Measurements from ENCODE around the gene FCAMR. TPM values are rescaled to one million over a fixed set of nuclear protein-coding genes. Genes with fewer than 3 reads are reported as not detected.

The FCAMR gene
- total and polyA plus RNA-seq, 2 donors (not counting 1 experiment from before 2014, with no cell fraction given) = not detected

DNA sequence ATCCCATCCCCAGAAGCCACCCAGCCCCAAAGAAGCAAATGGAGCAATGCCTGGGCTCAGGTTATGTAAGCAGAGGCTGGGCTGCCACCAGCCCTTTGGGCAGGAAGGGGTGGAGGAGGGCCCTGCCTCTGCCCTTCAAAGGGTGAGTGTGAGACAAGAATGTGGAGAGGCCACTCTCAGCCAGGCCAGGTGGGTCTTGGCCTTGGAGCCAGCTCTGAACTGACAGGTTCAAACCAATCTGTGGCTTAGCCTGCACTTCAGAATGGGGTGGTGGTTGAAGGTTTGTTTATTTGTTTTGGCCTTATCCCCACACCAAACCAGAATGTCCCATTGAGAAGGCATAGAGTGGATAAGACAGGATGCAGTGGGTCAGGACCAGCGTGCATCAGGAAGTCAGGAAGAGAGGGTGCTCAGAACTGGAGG lies 32.5 kb upstream of the FCAMR start:
- no peaks in the 10 kb centered on the region for H3K79me2 ChIP-seq (ENCODE audit: control insufficient read depth, insufficient read depth, low read length)
- H3K4me2 ChIP-seq (replicated peaks; ENCODE audit: low read depth, low read length, poor library complexity, severe bottlenecking) = no peak overlapping the region
- no peaks in the 10 kb centered on the region for H3K9me3 Mint-ChIP-seq (ENCODE audit: insufficient read depth)
- no peak overlapping the region for H3K27ac ChIP-seq (ENCODE audit: low read length in 2 of 2)
- no peak for ATAC-seq (ENCODE audit: low read depth)
- no peak overlapping the region for H2AFZ ChIP-seq (ENCODE audit: insufficient read depth, low read depth, low read length, poor library complexity, severe bottlenecking)
- H3K4me1 Mint-ChIP-seq = peaks cover 2% of the 10 kb centered on the region
- H3K4me3 Mint-ChIP-seq = no peak overlapping the region
- TF ChIP-seq, protein P1, sequence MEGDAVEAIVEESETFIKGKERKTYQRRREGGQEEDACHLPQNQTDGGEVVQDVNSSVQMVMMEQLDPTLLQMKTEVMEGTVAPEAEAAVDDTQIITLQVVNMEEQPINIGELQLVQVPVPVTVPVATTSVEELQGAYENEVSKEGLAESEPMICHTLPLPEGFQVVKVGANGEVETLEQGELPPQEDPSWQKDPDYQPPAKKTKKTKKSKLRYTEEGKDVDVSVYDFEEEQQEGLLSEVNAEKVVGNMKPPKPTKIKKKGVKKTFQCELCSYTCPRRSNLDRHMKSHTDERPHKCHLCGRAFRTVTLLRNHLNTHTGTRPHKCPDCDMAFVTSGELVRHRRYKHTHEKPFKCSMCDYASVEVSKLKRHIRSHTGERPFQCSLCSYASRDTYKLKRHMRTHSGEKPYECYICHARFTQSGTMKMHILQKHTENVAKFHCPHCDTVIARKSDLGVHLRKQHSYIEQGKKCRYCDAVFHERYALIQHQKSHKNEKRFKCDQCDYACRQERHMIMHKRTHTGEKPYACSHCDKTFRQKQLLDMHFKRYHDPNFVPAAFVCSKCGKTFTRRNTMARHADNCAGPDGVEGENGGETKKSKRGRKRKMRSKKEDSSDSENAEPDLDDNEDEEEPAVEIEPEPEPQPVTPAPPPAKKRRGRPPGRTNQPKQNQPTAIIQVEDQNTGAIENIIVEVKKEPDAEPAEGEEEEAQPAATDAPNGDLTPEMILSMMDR (IDR thresholded peaks at IDR 0.05) = no peak
- no peak for TF ChIP-seq EZH2 (IDR thresholded peaks at IDR 0.05; ENCODE audit: borderline replicate concordance, insufficient read depth, low read depth, low read length, poor library complexity, severe bottlenecking)
- H3K4me1 ChIP-seq (ENCODE audit: control insufficient read depth in 2 of 2, insufficient read depth in 2 of 2, low read length in 2 of 2) = peaks cover 3 to 4% of the 10 kb centered on the region in 2 donors
- no peaks in the 10 kb centered on the region for H3K36me3 ChIP-seq (replicated peaks in 1 of 2; ENCODE audit: control extremely low read depth in 1 of 2, control insufficient read depth in 1 of 2, extremely low read depth in 1 of 2, insufficient read depth in 2 of 2, low read length in 1 of 2)
- no peaks in the 10 kb centered on the region for H3K9me3 ChIP-seq (ENCODE audit: control extremely low read depth in 1 of 3, control insufficient read depth in 2 of 3, insufficient read depth in 1 of 3, low read length in 2 of 3)
- DNase-seq = no peak
- POLR2A ChIA-PET = no interaction called here
- H3K4me3 ChIP-seq (ENCODE audit: control extremely low read depth in 1 of 5, extremely low read depth in 1 of 5, insufficient read depth in 1 of 5, low read depth in 2 of 5, low read length in 4 of 5) = no peak overlapping the region
- H3K9ac ChIP-seq (ENCODE audit: low read length) = no peak overlapping the region
- no peak overlapping the region for H3K27ac Mint-ChIP-seq
- CTCF ChIA-PET = interaction anchor here (1.8 to 5.1 kb wide), 5 partner anchors 10 to 20 kb away, joined by 6 to 26 read pairs (median 11); no protein-coding TSS in a partner anchor
- peaks cover 0 to 7% (median 2%) of the 10 kb centered on the region in 4 experiments for H3K27me3 ChIP-seq (replicated peaks in 1 of 4; ENCODE audit: control extremely low read depth in 1 of 4, control insufficient read depth in 3 of 4, insufficient read depth in 4 of 4, low read length in 3 of 4)
- intact Hi-C loops (cut with micrococcal nuclease) = no loop called here
- peaks cover 11% of the 10 kb centered on the region for H3K27me3 Mint-ChIP-seq
- no peaks in the 10 kb centered on the region for H4K20me1 ChIP-seq (ENCODE audit: control insufficient read depth, insufficient read depth, low read length, poor library complexity, severe bottlenecking)
- WGBS (ENCODE audit: insufficient coverage) = 89% methylated on average over 1 of the region's 1 CpG

DNA sequence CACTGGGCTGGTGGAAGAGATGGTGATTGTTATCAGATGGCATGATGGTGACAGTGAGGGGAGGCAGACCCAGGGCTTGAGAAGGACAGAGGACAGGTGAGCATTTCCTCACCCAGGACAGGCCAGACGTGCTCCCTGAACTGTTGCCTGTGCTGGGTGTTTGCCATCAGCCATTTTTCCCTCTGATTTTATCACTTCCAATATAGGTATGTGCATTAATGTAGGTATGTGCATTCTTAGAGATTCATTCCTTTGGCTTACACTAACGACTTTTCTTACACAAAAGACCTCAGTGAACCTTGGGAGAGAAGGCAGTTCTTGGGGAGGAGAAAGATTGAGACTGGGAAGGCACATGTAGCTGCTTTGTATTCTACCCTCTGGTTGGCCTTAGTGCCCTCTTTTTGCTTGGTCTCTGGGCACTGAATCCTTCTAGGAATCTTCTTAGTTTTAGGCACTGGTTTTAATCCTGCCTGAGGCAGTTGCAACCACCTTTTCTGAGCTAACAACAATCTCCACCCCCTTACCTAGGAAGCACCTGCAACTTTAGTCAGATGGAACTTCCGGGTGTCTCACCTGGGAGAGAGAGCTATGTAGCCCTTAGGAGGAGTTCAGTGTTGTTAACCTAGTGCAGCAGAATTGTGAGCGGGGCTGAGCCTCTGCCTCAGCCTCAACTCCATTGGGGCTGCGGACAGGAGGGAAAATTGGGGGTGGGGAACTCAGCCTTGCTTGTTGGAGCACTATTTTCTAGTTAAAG lies 31.4 kb upstream of the FCAMR start:
- H3K4me1 ChIP-seq (ENCODE audit: control insufficient read depth in 2 of 2, insufficient read depth in 2 of 2, low read length in 2 of 2) = peaks cover 3 to 4% of the 10 kb centered on the region in 2 donors
- POLR2A ChIA-PET = no interaction called here
- intact Hi-C loops (cut with micrococcal nuclease) = no loop called here
- H3K4me3 ChIP-seq (ENCODE audit: control extremely low read depth in 1 of 5, extremely low read depth in 1 of 5, insufficient read depth in 1 of 5, low read depth in 2 of 5, low read length in 4 of 5) = no peak overlapping the region
- no peaks in the 10 kb centered on the region for H3K36me3 ChIP-seq (replicated peaks in 1 of 2; ENCODE audit: control extremely low read depth in 1 of 2, control insufficient read depth in 1 of 2, extremely low read depth in 1 of 2, insufficient read depth in 2 of 2, low read length in 1 of 2)
- H3K27me3 ChIP-seq (replicated peaks in 1 of 4; ENCODE audit: control extremely low read depth in 1 of 4, control insufficient read depth in 3 of 4, insufficient read depth in 4 of 4, low read length in 3 of 4) = peaks cover 0 to 3% (median 0%) of the 10 kb centered on the region in 4 experiments
- no peak for ATAC-seq (ENCODE audit: low read depth)
- no peak overlapping the region for H3K9ac ChIP-seq (ENCODE audit: low read length)
- CTCF ChIA-PET = interaction anchor here (1.3 to 5.1 kb wide), 4 partner anchors 11 to 26 kb away, joined by 3 to 21 read pairs (median 8); no protein-coding TSS in a partner anchor
- peaks cover 7% of the 10 kb centered on the region for H3K27me3 Mint-ChIP-seq
- no peaks in the 10 kb centered on the region for H3K79me2 ChIP-seq (ENCODE audit: control insufficient read depth, insufficient read depth, low read length)
- H3K4me2 ChIP-seq (replicated peaks; ENCODE audit: low read depth, low read length, poor library complexity, severe bottlenecking) = no peak overlapping the region
- no peak for TF ChIP-seq EZH2 (IDR thresholded peaks at IDR 0.05; ENCODE audit: borderline replicate concordance, insufficient read depth, low read depth, low read length, poor library complexity, severe bottlenecking)
- TF ChIP-seq, protein P1 (IDR thresholded peaks at IDR 0.05) = no peak
- WGBS (ENCODE audit: insufficient coverage) = 100% methylated on average over 1 of the region's 5 CpGs
- H3K27ac Mint-ChIP-seq = no peak overlapping the region
- H3K4me1 Mint-ChIP-seq = peaks cover 2% of the 10 kb centered on the region
- no peak overlapping the region for H3K4me3 Mint-ChIP-seq
- H2AFZ ChIP-seq (ENCODE audit: insufficient read depth, low read depth, low read length, poor library complexity, severe bottlenecking) = no peak overlapping the region
- no peak overlapping the region for H3K27ac ChIP-seq (ENCODE audit: low read length in 2 of 2)
- H3K9me3 Mint-ChIP-seq (ENCODE audit: insufficient read depth) = no peaks in the 10 kb centered on the region
- H3K9me3 ChIP-seq (ENCODE audit: control extremely low read depth in 1 of 3, control insufficient read depth in 2 of 3, insufficient read depth in 1 of 3, low read length in 2 of 3) = no peaks in the 10 kb centered on the region
- H4K20me1 ChIP-seq (ENCODE audit: control insufficient read depth, insufficient read depth, low read length, poor library complexity, severe bottlenecking) = no peaks in the 10 kb centered on the region
- DNase-seq = no peak
